ENCODE results near the gene SYNJ2.
A peak's percentile ranks its signal among the peaks of the same experiment; 100 is the strongest.

SYNJ2 gene

DNA sequence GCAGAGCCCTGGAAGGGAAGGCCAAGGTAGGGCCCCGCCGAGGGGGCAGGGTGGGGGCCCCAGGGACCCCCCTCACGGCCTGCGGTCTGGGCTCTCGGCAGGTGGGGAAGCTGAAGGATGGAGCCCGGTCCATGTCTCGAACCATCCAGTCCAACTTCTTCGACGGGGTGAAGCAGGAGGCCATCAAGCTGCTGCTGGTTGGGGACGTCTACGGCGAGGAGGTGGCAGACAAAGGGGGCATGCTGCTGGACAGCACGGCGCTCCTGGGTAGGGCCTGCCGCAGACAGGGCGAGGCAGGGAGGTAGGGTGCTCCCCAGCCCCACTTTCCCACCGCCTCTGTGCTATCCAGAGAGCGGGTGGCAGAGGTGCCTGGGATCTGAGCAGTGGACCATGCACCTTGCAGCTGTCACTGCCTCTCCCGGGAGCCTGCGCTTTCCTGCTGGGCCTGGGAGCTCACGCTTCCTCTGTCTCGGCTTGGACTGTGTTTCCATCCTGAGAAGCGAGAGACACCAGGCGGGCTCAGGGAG is 83.1 kb downstream of the SYNJ2 start:
- no peak for DNase-seq

DNA sequence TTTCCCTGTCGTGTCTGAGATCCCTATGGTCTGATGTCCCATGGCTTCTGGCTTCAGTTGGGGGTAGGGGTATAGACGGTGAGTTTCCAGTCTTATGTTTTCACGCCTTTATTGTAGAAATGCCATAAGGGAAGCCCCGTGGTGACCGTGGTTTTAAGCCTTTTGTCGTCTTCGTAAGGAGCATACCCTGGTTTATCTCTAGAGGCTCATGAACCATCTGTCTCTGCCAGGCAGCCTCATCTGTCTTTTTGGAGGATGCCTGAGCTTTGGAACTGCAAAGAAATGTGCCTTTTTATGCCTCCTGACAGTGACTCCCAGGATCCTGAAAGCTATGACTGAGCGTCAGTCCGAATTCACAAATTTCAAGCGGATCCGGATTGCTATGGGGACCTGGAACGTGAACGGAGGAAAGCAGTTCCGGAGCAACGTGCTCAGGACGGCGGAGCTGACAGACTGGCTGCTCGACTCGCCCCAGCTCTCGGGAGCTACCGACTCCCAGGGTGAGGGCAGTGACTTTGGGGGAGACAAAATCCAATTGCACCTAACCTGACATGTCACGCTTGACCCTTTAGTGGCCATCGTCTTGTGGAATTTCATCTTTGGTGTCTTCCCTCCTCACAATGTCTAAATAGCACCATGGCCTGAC is 84.6 kb downstream of the SYNJ2 start:
- DNase-seq: no peak

- no peak for DNase-seq
Measured at GRCh38 chr6:158067436-158068015, 85.9 kb downstream of the SYNJ2 start.

GRCh38 chr6:158068156-158068892 is 86.7 kb downstream of the SYNJ2 start:
- DNase-seq: no peak

DNA sequence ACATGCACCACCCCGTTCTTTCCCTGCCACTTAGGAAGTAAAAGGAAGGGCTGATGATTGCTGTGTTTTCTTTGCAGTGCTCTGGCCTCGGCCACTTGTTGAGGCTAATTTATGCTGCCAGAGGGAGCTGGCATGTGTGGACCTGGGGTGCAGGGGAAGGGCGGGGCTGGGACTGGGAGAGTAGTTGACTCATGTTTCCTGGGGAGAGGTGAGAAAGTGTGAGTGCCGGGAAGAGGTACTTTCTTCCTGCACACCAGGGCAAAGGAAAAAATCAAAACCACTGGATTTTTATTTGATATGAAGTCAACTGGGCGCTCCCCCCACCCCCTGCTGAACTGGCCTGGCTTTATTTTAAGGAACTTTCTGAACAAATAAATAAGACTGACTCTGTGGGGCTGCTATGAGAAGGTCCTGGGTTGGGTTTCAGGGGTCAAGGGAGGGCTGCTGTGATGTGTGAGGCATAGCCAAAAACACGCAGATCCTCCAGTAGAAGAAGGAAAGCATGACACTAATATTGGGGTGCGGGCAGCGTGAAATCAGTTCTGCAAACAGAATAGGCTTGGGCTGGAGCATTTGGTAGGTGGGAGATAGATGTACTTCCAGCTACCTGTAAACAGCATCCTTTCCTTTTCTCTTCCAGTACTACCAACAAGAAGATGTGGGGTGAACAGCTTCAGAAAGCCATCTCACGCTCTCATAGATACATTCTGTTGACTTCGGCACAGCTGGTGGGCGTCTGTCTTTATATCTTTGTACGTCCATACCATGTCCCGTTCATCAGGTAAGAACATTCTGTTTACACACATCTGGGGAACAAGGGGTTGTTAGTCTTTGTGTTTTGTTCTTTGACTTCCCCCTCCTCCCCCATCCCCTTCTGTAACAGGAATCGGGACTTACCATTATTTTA is 87.5 kb downstream of the SYNJ2 start:
- no peak for DNase-seq

DNA sequence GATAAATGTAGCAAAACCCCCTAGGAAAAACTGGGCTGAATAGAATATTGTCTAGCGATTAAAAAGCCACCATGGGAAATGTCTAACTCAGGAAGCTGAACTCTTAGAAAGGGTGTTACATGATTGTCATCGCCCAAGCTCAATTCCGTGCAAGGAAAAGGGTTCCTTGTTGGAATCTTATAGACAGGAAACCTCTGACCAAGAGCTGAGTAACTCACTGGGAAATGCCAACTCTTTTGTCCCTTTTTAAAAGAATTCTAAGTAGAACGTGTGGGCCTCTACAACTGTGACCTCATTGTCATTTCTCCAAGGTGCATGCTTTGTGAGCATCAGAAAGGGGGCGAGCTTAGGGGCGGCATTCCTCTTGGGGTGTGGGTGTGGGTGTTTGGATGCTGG is 88.1 kb downstream of the SYNJ2 start:
- DNase-seq: no peak

- DNase-seq: no peak
Measured at GRCh38 chr6:158070513-158070912, 88.8 kb downstream of the SYNJ2 start.

- no peak for DNase-seq
Measured at GRCh38 chr6:158071121-158072082, 89.7 kb downstream of the SYNJ2 start.

- DNase-seq: peak; percentile 58 to 68
Measured at GRCh38 chr6:158072083-158072721, 90.5 kb downstream of the SYNJ2 start.

- no peak for DNase-seq
Measured at GRCh38 chr6:158073776-158074175, 92.1 kb downstream of the SYNJ2 start.

DNA sequence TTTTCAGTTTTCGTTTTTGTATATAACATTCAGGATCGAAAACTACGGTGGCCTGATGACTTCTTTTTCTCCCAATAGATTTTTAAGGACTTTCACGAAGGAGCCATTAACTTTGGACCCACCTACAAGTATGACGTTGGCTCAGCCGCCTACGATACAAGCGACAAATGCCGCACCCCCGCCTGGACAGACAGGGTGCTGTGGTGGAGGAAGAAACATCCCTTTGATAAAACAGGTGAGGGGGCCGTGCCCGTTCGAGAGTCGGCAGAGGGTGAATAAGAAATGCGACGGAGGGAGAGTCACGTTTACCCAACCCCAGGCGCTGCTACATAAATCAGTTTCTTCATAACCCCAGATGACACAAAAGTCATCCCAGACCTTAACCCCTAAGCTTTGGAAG is 94.9 kb downstream of the SYNJ2 start:
- DNase-seq: no peak

DNA sequence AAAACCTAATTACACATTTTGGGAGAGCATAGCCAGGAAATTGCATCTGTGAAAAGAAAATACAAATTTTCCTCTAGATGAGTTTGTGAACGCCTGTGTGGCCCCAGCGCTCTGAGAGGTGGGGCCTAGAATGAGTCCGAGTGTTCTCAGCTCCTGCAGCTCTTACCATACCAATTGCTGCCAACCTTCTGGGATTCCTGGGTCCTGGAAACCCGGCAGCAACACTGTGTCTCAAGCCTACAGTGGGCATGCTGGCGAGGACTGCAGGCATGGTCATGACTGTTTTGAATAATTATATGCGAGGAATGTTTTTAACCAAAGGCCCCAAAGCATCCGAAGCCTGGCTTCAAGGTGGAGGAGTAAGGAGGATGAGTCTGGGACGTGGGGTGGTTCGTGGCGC is 96.0 kb downstream of the SYNJ2 start:
- no peak for DNase-seq

GRCh38 chr6:158078320-158078719 is 96.7 kb downstream of the SYNJ2 start:
- no peak for DNase-seq

DNA sequence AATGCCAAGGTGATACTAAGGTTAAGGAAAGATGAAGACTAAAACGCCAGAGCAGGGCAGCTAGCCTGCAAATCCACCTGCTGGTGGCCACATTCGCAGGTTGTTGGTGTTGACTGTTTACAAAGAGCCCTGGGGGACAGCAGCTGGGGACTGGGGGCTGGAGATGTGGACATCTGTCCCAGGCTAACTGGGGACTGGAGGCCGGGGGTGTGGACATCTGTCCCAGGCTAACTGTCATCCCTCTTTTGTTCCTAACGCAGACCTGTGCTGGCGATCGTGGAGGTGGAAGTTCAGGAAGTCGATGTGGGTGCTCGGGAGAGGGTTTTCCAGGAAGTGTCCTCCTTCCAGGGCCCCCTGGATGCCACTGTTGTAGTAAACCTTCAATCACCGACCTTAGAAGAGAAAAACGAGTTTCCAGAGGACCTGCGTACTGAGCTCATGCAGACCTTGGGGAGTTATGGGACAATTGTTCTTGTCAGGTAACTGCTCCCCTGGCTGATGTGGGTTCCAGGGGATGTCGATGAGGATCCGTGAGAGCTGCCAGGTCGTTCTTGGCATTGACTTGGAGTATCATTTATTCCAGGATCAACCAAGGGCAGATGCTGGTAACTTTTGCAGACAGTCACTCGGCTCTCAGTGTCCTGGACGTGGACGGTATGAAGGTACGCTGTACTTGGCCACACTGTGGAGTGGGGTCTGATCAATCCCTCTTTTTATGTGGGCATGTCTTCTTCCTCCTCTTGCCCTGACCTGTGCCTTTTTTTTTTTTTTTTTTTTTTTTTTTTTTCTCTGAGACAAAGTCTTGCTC is 99.4 kb downstream of the SYNJ2 start:
- no peak for DNase-seq

GRCh38 chr6:158081657-158081935 is 99.9 kb downstream of the SYNJ2 start:
- no peak for DNase-seq

DNA sequence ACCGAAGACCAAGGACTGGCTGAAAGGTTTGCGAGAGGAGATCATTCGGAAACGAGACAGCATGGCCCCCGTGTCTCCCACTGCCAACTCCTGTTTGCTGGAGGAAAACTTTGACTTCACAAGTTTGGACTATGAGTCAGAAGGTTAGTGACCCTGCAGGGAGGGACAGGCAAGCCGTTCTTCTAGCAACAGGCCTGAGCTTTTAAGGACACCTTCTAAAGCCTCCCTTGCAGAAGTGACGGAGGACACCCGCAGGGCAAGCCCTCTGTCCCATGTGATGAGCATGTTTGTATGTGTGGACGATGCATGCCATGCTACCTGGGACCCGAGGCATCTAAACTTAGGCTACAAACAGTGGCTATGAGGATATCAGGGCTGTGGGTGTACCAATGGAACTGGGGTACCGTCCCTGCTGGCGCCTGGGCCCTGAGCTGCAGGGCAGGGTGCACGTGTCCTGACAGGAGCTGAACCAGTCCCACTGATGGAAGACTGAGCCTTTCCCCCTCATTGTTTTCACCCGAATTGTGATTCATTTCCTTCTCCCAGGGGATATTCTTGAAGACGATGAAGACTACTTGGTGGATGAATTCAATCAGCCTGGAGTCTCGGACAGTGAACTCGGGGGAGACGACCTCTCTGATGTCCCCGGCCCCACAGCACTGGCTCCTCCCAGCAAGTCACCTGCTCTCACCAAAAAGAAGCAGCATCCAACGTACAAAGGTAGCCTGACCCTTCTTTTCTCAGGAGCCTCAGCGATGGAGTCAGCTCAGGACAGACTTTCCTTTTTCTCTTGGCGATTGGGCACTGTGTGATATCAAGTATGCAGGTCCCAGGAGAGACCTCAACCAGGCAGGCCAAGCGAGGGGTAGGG is 102.0 kb downstream of the SYNJ2 start:
- DNase-seq: no peak

- DNase-seq: no peak
Measured at GRCh38 chr6:158085261-158086053, 103.8 kb downstream of the SYNJ2 start.

- no peak for DNase-seq
Measured at GRCh38 chr6:158086054-158086503, 104.4 kb downstream of the SYNJ2 start.
